GM23248 (cell line): Measurements from ENCODE around the gene CCDC71L. TPM values are rescaled to one million over a fixed set of nuclear protein-coding genes. Genes with fewer than 3 reads are reported as not detected.
"Not testable (repeated sequence)": the region's sequence is repeated elsewhere in the genome, so short reads cannot be mapped to it uniquely, and the experiment has no call there.

Source experiments
- DNase-seq: peaks from one replicate; pipeline ENCODE4 v3.0.0-alpha.2; 2015
- H2AFZ ChIP-seq: fragments of 200-600 bp; sonication (generic); 2 replicates; pipeline ENCODE4 v1.6.1; 2016; ENCODE audit warnings: antibody characterized with exemption
- H3F3A ChIP-seq: fragments of 200-600 bp; sonication (generic); 2 replicates; pipeline ENCODE4 v1.6.1; 2016; ENCODE audit warnings: mild to moderate bottlenecking, antibody characterized with exemption, mixed run types; ENCODE audit not compliant: insufficient read depth
- H3K27ac ChIP-seq: fragments of 200-600 bp; sonication (generic); 2 replicates; pipeline ENCODE4 v1.5.1; 2016; ENCODE audit warnings: mild to moderate bottlenecking
- H3K27me3 ChIP-seq: fragments of 200-600 bp; sonication (generic); replicated peaks from 2 replicates; pipeline ENCODE4 v1.6.1; 2016; ENCODE audit warnings: mild to moderate bottlenecking; ENCODE audit not compliant: insufficient read depth
- H3K36me3 ChIP-seq: fragments of 200-600 bp; sonication (generic); 2 replicates; pipeline ENCODE4 v1.6.1; 2016; ENCODE audit warnings: low read depth, mild to moderate bottlenecking
- H3K4me1 ChIP-seq: fragments of 200-600 bp; sonication (generic); 2 replicates; pipeline ENCODE4 v1.6.1; 2016; ENCODE audit warnings: mild to moderate bottlenecking; ENCODE audit not compliant: insufficient read depth
- H3K4me2 ChIP-seq: fragments of 200-600 bp; sonication (generic); one replicate; pipeline ENCODE4 v1.6.1; 2016; ENCODE audit warnings: mild to moderate bottlenecking; ENCODE audit not compliant: unreplicated experiment
- H3K4me3 ChIP-seq: fragments of 200-600 bp; sonication (generic); 2 replicates; pipeline ENCODE4 v1.5.1; 2016; ENCODE audit warnings: mild to moderate bottlenecking
- H3K79me2 ChIP-seq: fragments of 200-600 bp; sonication (generic); 2 replicates; pipeline ENCODE4 v1.6.1; 2016; ENCODE audit warnings: mild to moderate bottlenecking; ENCODE audit not compliant: insufficient read depth
- H3K9ac ChIP-seq: fragments of 200-600 bp; sonication (generic); 2 replicates; pipeline ENCODE4 v1.6.1; 2016; ENCODE audit warnings: mild to moderate bottlenecking
- H3K9me2 ChIP-seq: fragments of 200-600 bp; sonication (generic); 2 replicates; pipeline ENCODE4 v1.6.1; 2016; ENCODE audit warnings: mixed run types, mild to moderate bottlenecking, moderate library complexity; ENCODE audit not compliant: insufficient read depth
- H3K9me3 ChIP-seq: fragments of 200-600 bp; sonication (generic); one replicate; pipeline ENCODE4 v1.6.1; 2017; ENCODE audit warnings: low read depth
- H4K20me1 ChIP-seq: fragments of 200-600 bp; sonication (generic); 2 replicates; pipeline ENCODE4 v1.6.0; 2016; ENCODE audit not compliant: insufficient read depth
- EZH2 ChIP-seq: fragments of 200-600 bp; sonication (generic); IDR thresholded peaks from 2 replicates; pipeline ENCODE4 v1.6.1; 2018; ENCODE audit warnings: antibody characterized with exemption, mild to moderate bottlenecking; ENCODE audit not compliant: insufficient read depth, poor library complexity, severe bottlenecking
- EZH2phosphoT487 ChIP-seq: fragments of 200-600 bp; sonication (generic); IDR thresholded peaks from 2 replicates; pipeline ENCODE4 v1.6.1; 2018; ENCODE audit warnings: antibody characterized with exemption, moderate library complexity, mild to moderate bottlenecking, low read depth; ENCODE audit not compliant: insufficient read depth
- WGBS, 2 experiments: methylation state at CpG; one replicate each; pipeline ENCODE4 v1.1.6; 2015 to 2017; ENCODE audit warnings: low lambda C conversion rate in 2 of 2, low coverage in 1 of 2; ENCODE audit errors: missing lambda C conversion rate in 2 of 2; 5-methylcytosine and 5-hydroxymethylcytosine counted together
- in situ Hi-C: fragments of 300-500 bp; cut with MboI; formaldehyde crosslinking; loops from 2 replicates; pipeline ENCODE4 v1.15.0; 2020
- polyA plus RNA-seq: library from polyadenylated mRNA; unstranded; fragments of >200 nt; fragmentation: Nextera tagmentation; extraction: Ambion mirVana; gene quantifications from 2 replicates; pipeline ENCODE4 v1.2.1, GENCODE V29; 2016
- total RNA-seq: library from RNA; depleted of rRNA; stranded (reverse); fragments of >200 nt; shearing (Covaris generic); gene quantifications from 2 replicates; pipeline ENCODE4 v1.2.3, GENCODE V29; 2014; rRNA removed

The CCDC71L gene
- total RNA-seq (77.6 and 124 TPM in 2 replicates), polyA plus RNA-seq (23.1 and 29.8 TPM in 2 replicates)

DNA sequence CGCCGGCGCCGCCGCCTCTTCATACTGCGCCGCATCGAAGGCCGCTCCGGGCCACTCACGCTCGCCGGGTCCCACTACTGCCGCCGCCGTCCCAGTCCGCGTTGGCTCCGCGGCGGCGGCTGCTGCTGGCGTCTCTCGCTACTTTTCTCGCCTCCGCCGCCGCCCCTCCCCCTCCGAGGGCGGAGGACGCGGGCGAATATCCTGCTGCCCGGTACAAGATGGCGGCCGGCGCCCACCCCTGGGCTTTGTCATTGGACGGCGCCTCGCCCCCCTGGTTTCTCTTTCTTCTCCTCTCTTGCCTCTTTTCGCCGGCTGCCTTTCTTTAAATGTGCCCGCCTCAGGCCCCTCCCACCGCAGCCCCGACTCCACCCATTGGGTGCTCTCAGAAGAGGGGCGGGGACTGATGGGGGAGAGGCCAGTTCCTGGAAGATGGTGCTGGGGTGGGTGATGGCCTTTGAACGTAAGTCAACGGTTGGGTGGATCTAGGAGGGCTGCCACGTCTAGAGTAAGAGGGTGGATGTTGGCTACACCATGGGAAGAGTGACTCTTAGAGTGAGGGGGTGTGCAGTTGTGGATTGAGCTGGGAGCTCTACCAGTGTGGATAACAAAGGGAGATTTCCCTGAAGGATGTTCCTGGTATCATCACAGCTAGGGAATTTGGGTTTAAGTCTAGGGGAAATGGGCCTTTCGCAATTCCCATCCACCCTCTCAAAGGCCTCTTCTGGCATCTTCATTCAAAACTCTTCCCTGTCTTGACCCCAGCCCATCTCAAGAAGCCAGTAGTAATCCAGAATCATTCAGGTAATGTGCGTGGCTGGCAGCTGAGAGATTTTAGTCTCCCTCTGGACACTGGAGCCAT is at the start of gene CCDC71L:
CCDC71L (minus strand) TSS at position 297 of the 859 bp plus-strand sequence; CDS start at position 35, 262 bp downstream.
- H3K4me3 ChIP-seq: peak within 1 kb of the TSS; percentile 100
- in situ Hi-C loops: no loop called here
- WGBS, 2 experiments: 3 to 13% methylated on average over 12 to 51 of the region's 51 CpGs
- H3K9me3 ChIP-seq: no peaks in the 10 kb centered on the region
- H3K9ac ChIP-seq: peak within 1 kb of the TSS; percentile 93
- no peaks in the 10 kb centered on the region for H4K20me1 ChIP-seq
- peaks cover 21% of the 10 kb centered on the region for H3K36me3 ChIP-seq
- H3F3A ChIP-seq: peaks cover 53% of the 10 kb centered on the region
- peaks cover 34% of the 10 kb centered on the region for H3K79me2 ChIP-seq
- peak; percentile 98 for DNase-seq
- no peak for TF ChIP-seq EZH2
- no peak for TF ChIP-seq EZH2phosphoT487
- H2AFZ ChIP-seq: peak within 1 kb of the TSS; percentile 66
- H3K27me3 ChIP-seq: no peaks in the 10 kb centered on the region
- peak within 1 kb of the TSS; percentile 83 for H3K27ac ChIP-seq
- no peaks in the 10 kb centered on the region for H3K9me2 ChIP-seq
- H3K4me2 ChIP-seq: peak within 1 kb of the TSS; percentile 97
- H3K4me1 ChIP-seq: peaks cover 31% of the 10 kb centered on the region

GRCh38 chr7:106709604-106710003 is 48.6 kb upstream of the CCDC71L start:
- H3K9me3 ChIP-seq, H3K4me1 ChIP-seq, H4K20me1 ChIP-seq, H3K4me2 ChIP-seq, in situ Hi-C loops, H2AFZ ChIP-seq, H3K9me2 ChIP-seq, H3K36me3 ChIP-seq, H3K9ac ChIP-seq, DNase-seq, H3F3A ChIP-seq, H3K4me3 ChIP-seq, H3K27me3 ChIP-seq, H3K79me2 ChIP-seq, H3K27ac ChIP-seq: not testable (repeated sequence)
- 76% methylated on average over 7 of the region's 7 CpGs for WGBS, 2 experiments

GRCh38 chr7:106704000-106704840 is 43.3 kb upstream of the CCDC71L start:
- H3K4me1 ChIP-seq: no peaks in the 10 kb centered on the region
- H2AFZ ChIP-seq: peak overlapping the region; percentile 34; the same call in 1 of the 2 replicates
- DNase-seq: no peak
- in situ Hi-C loops: no loop called here
- no peaks in the 10 kb centered on the region for H3K79me2 ChIP-seq
- 67 to 76% methylated on average over 3 of the region's 3 CpGs for WGBS, 2 experiments
- no peaks in the 10 kb centered on the region for H3F3A ChIP-seq
- no peak overlapping the region for H3K27ac ChIP-seq
- no peak for TF ChIP-seq EZH2
- no peak for TF ChIP-seq EZH2phosphoT487
- H3K9me2 ChIP-seq: no peaks in the 10 kb centered on the region
- H3K4me2 ChIP-seq: no peak overlapping the region
- H3K4me3 ChIP-seq: no peak overlapping the region
- no peaks in the 10 kb centered on the region for H3K36me3 ChIP-seq
- no peaks in the 10 kb centered on the region for H3K9me3 ChIP-seq
- H4K20me1 ChIP-seq: no peaks in the 10 kb centered on the region
- no peaks in the 10 kb centered on the region for H3K27me3 ChIP-seq
- H3K9ac ChIP-seq: no peak overlapping the region

DNA sequence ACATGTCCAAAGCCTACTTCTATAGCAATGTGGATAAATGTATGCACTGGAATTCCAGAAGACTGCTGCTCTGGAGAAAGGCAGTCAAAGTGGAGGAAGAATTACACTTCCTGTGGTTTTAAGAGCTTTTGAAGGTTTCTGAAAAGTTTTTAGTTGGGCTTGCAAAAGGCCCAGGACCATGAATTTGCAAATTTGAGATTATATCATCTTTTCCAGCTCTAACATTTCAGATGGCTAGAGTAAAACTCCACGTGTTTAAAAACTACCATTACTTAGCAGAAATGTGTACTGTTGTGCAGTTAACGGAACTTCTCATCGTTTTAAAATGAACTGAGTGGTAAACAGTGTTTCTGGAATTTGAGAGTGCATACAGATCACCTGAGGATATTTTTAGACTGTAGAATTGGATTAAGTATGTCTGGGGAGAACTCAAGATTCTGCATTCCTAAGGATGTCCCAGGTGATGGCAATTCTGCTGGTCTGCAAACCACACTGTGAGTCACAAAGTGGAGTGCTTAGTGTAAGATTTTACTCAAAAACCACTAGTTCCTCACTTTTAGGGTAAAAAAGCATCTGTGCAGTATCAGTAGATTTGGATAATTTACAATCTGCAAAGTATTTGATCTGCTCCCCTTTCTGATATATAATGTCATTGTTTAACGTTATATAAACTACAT is 32.9 kb upstream of the CCDC71L start:
- Histone ChIP-seq H2AFZ (0 out of 2 replicates have a peak overlapping the region, but pooled peaks have one; percentile 31), H3K9me2 (no peaks in the 10 kb centered on the region), H3K27ac (no peak overlapping the region), H3K27me3 (no peaks in the 10 kb centered on the region), H3K4me2 (no peak overlapping the region), H3K4me3 (no peak overlapping the region), H4K20me1 (no peaks in the 10 kb centered on the region), H3K79me2 (no peaks in the 10 kb centered on the region), H3K36me3 (no peaks in the 10 kb centered on the region), H3K9me3 (no peaks in the 10 kb centered on the region), H3F3A (0 out of 2 replicates have a peak, but pooled peaks cover 13% of the 10 kb centered on the region), H3K9ac (no peak overlapping the region), H3K4me1 (peaks cover 7% of the 10 kb centered on the region)
- in situ Hi-C loops: no loop called here
- 86 to 92% methylated on average over 4 of the region's 4 CpGs for WGBS, 2 experiments
- peak; percentile 32 for DNase-seq
- TF ChIP-seq EZH2phosphoT487: no peak
- no peak for TF ChIP-seq EZH2
